HG02973 (cell line): Measurements from ENCODE around the gene ZC3H18.

Source experiments
- ATAC-seq: cut with Tn5 transposase; IDR thresholded peaks from one replicate; pipeline ENCODE4 v1.9.1; 2021; ENCODE audit warnings: moderate library complexity; ENCODE audit not compliant: unreplicated experiment

The ZC3H18 gene

DNA sequence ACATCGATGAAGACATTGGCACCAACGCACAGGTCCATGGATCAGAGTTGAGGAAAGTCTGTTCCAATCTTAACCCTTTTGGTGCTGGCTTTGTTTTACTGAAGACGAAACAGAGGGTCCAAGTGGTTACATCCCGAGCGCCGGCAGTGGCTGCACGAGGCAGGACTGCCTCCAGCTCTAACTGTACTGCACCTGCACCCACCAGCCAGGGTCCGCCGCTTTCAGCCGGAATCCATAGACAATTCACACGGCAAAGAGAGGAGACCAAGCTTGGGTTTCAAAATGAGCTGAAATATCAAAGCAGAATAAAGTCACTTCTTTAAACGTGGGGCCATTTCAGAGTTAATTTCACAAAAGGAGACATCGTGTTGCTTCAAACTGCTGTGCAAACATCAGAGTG, 21.2 kb upstream of the ZC3H18 start:
- no peak for ATAC-seq

DNA sequence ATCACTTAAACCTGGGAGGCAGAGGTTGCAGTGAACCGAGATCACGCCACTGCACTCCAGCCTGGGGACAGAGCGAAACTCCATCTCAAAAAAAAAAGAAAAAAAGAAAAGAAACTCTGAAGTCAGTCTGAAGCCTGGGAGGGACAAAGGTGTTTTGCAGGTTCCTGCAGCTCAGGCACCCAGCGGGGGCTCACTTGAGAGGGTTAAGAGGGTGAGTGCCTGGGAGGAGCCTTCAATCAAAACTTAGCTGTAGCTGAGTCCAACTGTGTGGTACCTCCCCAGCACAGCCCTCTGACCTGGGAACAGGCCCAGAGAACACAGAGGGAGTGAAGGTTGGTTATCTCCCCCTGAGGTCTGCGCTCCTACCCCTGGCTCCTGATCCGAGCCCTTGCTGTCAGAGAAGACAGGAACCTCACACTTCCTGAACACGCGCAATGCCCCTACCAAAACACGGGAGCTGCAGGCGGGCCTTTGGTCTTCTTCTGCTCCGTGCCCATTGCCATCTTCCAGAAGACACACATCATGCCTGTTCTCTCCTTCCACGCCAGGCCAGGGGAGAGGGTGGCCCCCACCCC, 20.4 kb upstream of the ZC3H18 start:
- ATAC-seq: no peak

DNA sequence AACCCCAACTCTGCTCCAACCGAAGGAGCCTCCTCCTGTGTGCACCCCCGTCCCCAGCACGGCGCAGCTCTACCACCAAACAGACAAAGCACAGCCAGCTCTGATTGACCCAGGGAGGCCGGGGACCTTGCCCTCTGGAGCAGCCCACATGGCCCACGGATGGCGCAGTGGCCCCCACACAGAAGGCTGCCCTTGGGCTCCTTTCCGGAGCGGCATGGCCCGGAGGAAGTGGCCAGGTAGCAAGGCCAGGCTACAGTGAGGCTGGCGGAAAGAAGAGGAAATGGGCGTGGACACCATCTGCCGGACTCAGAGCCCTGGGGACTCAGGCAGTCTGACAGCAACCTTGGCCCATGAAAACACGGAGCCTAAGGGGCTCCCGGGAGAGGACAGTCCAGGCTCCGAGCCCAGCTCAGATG, 19.9 kb upstream of the ZC3H18 start:
- ATAC-seq: no peak

DNA sequence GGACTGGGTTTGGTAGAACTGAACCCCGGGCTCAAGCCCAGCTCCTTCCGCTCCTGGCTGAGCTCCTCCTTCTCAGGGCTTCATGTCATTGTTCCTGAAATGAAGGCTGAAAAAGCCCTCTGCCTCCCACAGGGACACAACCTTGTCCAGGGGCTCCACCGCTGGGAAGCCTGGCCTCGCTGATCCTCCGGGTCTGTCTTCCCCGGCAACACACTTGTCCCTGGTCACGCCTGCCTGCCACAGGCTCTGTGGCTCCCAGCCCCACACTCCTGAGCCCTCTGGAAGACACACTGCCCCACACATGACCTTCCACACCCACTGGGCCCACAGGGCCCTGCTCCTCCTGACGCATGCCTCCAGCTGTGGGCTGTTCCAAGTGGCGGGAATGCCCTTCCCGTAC, 18.0 kb upstream of the ZC3H18 start:
- no peak for ATAC-seq

DNA sequence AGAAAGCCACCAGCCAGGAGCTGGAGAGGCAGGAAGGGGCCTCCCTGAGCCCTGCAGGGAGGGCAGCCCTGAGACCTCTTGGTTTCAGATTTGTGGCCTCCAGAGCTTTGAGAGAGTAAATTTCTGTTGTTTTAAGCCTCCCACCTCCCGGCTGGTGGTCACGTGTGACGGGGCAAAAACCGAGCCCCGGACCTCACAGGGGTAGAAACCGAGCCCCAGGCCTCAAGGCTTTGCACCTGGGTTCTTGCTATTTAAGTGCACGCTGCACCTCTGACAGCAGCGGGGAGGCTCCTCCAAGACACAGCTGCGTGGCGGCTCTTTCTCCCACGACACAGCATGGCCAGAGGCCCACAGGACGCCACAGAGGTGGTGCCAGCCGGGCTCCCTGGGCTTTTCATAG, 17.4 kb upstream of the ZC3H18 start:
- no peak for ATAC-seq

DNA sequence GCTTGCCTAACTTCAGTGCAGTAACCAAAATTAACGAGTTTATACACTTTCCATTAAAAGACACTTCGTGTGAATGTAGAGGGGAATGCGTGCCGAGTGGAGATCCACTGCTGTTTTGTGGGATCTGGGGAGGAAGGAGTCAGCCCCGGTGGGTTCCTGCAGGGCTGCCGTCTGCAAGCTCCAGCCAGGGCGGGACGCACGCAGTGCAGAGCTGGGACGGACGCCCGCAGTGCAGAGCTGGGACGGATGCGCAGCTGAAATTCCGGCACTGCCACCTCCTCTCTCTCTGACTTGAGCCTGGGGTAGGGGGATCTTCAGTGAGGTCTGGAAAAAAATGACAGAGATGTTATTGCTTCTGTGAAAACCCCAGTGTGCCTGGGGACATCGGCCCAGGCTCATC, 16.5 kb upstream of the ZC3H18 start:
- ATAC-seq: no peak

DNA sequence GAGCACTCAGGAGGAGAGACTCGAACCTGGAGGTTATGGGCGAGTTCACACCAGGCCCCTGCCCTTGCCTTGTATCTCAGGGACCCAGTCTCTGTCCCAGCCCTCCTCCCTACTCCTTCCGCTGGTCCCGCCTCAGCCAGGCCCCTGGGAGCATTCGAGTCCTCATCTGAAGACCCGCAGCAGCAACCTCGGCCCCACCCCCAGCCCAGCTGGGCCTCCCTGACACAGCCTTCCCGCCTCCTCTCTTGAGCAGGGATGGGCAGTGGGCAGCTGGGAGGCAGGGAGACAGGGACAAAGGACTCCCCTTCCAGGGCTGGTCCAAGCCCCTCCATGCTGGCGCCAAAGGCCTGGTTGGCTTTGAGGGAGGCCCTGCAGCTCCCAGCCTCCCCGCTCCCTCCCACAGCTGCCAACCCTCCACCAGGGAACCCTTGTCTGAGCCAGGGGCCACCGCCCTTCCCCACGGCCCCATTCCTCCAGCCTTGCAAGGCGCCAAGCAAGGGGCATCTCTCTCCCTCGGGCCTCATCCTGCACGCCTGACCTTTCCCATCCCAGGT, 15.4 kb upstream of the ZC3H18 start:
- no peak for ATAC-seq

DNA sequence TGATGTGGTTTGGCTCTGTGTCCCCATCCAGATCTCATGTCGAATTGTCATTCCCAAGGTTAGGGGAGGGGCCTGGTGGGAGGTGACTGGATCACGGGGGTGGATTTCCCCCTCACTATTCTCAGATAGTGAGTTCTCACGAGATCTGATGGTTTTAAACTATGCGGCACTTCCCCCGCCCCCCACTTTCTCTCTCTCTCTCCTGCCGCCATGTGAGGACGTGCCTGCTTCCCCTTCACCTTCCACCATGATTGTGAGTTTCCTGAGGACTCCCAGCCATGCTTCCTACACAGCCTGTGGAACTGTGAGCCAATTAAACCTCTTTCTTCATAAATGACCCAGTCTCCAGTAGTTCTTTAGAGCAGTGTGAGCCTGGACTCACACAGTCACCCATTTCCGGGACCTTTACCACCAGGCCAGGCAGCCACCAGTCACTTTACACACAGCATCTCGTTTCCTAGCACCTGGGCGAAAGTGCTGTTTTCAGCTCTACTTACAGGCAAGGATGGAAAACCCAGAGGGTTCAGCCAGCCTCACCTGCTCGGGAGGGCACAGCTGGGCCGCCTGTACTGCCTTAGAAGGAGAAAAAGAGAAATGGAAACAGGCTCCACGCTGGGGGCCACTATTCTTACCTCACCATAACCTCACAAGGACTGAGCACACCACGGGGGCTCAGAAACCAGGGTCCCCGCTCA, 13.8 kb upstream of the ZC3H18 start:
- no peak for ATAC-seq

DNA sequence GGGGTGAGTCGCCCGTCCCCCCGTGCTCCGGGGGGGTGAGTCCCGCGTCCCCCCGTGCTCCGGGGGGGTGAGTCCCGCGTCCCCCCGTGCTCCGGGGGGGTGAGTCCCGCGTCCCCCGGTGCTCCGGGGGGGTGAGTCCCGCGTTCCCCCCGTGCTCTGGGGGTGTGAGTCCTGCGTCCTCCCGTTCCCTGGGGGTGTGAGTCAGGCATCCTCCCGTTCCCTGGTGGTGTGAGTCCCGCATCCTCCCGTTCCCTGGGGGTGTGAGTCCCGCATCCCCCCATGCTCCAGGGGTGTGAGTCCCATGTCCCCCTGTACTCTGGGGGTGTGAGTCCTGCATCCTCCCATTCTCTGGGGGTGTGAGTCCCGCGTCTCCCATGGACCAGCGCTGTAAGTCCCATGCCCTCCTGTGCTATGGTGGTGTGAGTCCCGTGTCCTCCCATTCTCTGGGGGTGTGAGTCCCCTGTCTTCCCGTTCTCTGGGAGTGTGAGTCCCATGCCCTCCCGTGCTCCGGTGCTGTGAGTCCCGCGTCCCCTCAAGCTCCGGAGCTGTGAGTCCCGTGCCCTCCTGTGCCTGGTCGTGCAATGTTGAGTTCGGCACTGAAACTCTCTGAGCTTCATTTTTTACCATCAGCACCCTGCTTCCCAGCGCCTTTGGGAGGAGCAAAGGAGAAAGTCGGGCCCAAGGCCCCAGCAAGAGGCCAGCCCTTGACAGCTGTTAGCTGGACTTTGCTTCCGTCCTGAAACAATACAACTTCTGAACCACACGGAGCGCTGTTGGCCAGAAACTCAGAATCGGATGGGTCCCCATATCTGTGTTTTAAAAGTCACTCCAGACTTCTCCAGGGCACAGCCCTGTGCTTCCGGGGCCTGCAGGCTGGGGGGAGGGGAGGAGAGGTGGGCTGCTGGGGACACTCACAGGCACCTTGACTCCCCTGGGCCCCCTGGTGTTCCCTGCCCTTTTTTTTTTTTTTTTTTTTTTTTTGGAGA, 11.5 kb upstream of the ZC3H18 start:
- no peak for ATAC-seq

DNA sequence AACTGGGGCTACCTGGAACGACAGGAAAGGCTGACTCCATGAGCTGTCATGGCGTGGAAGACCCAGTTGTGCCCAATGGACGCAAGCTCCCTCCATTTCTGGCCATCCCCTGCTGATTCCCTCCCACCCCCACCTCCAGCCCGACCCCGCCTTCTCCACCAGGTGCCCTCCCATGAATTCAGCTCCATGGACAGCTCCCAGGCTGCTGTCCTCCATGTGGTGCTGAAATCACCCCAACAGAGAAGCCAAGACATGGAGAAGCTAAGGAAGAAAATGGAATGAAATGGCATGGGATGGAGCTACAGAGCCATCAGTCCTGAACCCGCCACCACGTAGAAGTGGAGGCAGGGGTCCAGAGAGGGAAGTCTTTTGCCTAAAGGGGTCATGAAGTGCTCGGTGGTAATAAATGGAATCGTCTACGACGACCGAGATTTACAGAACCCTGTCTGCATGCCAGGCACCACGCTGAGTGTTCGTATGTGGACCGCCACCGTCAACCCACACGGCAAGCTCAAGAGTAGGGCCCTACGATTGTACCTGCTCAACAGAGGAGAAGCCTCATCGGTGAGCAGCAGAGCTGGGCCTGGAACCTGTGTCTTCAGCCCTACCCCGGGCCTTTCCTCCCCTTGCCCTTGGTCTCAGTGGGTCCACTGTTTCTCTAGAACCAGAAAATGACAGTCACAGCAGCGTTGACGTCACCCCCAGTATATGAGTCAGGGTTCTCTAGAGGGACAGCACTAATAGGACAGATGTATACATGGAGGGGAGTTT, 9.3 kb upstream of the ZC3H18 start:
- no peak for ATAC-seq

DNA sequence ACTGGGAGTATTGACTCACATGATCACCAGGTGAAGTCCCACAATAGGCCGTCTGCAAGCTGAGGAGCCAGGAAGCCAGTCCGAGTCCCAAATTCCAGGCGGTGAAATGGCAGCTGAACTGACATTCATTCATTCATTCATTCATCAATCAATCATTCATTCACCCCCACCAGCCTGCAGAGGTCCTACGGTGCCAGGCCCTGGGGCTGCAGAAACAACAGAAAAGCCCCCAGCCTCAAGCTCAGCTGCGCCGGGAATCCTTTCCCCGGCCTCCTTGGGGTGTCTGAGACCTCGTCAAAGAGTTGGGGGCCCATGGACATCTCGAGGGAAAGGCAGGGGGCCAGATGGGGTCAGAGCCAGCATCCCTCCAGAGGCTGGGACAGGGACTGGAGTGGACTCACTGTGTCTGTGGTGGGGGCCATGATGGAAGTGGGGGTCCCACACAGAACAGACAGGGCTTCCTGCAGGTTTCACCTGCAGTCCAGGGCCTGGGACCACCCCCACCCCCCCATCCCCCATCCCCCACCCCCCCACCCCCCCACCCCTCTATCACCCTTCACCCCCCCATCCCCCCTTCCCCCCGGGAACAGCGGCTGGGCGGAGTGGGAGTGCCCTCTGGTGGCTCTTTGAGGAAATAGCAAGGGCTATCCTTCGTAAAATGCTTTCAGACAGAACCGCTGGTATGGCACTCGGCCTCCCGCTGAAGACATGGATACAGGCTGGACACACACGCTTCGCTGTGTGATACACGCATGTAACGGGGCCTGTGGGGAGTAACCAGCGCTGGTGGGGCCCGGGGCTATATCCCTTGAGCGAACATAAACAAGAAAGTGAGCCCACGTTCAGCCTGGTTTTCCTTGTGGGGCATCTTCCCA, 8.5 kb upstream of the ZC3H18 start:
- no peak for ATAC-seq

DNA sequence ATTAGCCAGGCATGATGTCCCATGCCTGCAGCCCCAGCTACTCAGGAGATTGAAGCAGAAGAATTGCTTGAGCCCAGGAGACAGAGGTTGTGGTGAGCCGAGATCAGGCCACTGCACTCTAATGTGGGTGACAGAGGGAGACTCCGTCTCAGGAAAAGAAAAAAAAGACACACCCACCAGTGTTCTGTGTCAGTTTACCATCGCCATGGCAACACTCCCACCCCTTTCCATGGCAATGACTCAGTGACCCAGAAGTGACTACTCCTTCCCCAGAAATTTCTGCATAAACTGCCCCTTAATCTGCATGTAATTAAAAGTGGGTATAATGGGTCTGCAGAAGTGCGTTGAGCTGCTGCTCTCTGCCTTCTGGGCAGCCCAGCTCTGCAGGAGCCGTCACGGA, 4.0 kb upstream of the ZC3H18 start:
- no peak for ATAC-seq

DNA sequence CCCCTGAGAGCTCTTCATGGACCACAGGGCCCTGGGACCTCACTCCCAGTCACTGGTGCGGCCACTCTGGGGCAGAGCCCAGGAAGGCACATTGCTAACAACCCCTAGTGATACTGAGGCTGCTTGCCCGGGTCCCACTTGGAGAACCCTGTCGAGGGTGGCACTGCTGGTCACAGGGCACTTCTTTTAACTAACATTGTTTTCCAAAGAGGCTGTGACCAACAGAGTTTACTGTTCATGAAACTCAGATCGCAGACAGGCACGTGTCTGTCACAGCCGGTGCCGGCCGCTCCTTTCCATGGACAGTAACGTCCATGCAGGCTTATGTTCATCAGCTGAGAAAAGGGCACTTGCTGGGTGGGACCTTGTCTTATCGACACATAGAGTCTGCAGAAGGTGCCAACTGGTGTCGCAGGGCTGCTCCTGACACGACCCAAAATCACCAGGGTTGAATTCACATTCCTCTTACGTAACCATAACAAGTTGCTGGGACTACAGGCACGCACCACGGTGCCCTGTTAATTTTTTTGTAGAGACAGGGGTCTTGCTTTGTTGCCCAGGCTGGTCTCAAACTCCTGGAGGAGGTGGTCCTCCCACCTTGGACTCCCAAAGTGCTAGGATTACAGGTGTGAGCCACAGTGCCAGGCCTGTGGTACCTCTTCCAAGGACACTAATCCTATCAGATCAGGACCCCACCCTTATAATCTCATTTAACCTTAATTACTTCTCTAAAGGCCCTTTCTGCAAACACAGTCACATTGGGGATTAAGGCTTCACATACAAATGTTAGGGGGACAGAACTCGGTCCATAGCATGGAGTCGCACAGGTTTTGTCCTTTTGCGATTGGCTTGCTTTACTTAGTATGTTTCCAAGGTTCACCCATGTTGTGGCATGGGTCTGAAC, 1.2 kb upstream of the ZC3H18 start:
- no peak for ATAC-seq

DNA sequence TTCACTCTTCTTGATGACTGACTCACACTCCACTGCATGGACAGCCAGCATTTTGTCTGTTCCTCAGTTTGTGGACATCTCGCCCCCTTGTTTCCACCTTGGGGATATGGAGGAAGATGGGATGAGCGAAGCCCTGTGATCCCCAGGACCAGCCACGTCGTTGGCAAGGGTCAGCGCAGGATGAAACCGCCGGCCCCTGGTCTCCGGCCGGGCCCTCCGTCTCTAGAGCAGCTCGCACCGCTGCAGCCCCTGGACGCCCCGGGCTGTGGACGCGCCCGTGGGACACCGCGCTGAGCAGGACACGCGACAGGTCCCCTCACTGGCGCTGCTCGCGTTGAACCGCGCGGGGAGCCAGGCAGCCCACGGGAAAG, 604 bp upstream of the ZC3H18 start:
- peak; percentile 17 for ATAC-seq

DNA sequence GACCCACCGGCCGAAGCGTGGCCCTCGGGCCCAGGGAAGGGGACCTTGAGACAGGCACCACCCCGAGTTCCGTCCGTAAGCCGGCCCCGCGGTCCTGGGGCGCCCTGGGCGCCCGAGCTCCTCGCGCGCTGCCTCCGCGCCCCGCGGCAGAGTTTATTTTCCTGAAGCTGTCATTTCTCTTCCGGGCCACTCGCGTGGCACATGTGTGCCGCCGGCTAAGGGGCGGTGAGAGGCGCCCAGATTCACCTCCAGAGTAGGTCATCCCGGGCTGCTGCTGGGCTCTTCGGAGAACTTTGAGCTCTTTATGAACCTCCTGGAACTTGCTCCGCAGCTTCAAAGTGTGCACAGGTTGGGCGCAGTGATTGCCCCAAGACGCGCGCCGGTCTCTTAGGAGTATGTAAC, 489 bp downstream of the ZC3H18 start:
- peak; percentile 32 for ATAC-seq

DNA sequence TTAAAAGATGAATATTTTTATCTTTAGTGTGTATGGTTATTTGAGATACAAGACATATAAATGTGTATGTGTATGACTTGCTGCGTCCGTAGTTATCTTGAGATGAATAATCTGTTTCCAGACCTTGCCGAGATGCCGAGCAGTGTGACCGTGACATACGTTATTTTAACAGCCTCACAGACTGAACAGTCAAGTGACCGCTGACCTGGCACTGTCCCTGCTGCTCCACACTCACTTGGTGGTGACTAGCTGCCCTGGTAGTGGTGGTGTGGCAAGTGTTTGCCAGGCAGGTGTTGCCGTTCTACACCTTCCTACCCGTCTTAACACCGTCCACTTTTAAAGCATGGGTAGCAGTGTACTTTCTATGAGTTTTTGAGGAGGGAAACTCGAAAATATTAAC, 5.0 kb downstream of the ZC3H18 start:
- no peak for ATAC-seq

DNA sequence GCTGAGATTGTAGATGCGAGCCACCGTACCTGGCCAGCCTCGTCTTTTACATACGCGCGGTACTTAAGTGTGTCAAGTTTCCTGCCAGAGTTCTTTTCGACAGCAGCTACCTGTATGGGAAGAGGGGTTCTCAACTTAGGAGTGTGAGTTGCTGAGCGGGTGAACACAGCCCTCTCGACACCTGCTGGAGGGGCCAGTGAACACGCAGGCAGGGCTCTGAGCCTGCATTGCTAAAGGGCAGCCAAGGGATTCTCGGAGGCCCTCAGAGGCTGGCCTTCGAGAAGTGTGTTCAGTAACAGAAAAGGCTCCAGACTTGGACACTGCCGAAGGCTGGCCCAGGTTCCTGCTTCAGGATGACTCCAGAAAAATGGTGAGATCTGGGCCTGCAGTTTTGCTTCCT, 6.1 kb downstream of the ZC3H18 start:
- ATAC-seq: no peak

DNA sequence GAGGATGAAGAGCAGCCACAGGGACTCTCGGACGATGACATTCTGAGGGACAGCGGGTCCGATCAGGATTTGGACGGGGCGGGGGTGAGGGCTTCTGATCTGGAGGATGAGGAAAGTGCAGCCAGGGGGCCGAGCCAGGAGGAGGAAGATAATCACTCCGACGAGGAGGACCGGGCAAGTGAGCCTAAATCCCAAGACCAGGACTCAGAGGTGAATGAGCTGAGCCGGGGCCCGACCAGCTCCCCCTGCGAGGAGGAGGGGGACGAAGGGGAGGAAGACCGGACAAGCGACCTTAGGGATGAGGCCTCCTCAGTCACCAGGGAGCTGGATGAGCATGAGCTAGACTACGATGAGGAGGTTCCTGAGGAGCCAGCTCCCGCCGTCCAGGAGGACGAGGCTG, 7.0 kb downstream of the ZC3H18 start:
- no peak for ATAC-seq
